Cortex of kidney (tissue), 1 donor: ENCODE results near the gene ZBTB8OS.

Experiments used
- DNase-seq: peaks from one replicate; lab custom pipeline; 2025; lab: John Stamatoyannopoulos, UW

ZBTB8OS gene

GRCh38 chr1:32611859-32612188 lies 38.5 kb downstream of the ZBTB8OS start:
- no peak for DNase-seq

GRCh38 chr1:32609180-32609579 lies 41.2 kb downstream of the ZBTB8OS start:
- no peak for DNase-seq

- DNase-seq: no peak
These were observed 43.6 kb downstream of the ZBTB8OS start for GRCh38 chr1:32606565-32607371.

- DNase-seq: no peak
These were observed 44.5 kb downstream of the ZBTB8OS start for GRCh38 chr1:32605711-32606424.

- no peak for DNase-seq
These were observed 50.3 kb downstream of the ZBTB8OS start for GRCh38 chr1:32600034-32600433.

- no peak for DNase-seq
These were observed 57.4 kb downstream of the ZBTB8OS start for GRCh38 chr1:32592943-32593342.

GRCh38 chr1:32580348-32581017 lies 69.9 kb downstream of the ZBTB8OS start:
- no peak for DNase-seq
